K562 (cell line): ENCODE results near the gene TREH. TPM values are rescaled to one million over a fixed set of nuclear protein-coding genes. Genes with fewer than 3 reads are reported as not detected.

Experiments used
- BCOR ChIP-seq: fragments of 450-650 bp; IDR thresholded peaks from 2 replicates; pipeline ENCODE4 v1.6.1; 2016
- HDAC8 ChIP-seq: fragments of 450-650 bp; IDR thresholded peaks from 2 replicates; pipeline ENCODE4 v1.6.1; 2016; ENCODE audit warnings: mild to moderate bottlenecking, missing genetic modification characterization, moderate library complexity, missing compliant biosample characterization
- HNRNPH1 ChIP-seq: fragments of 200-400 bp; formaldehyde crosslinking; optimal IDR thresholded peaks from 2 replicates; pipeline ENCODE3; 2017; ENCODE audit warnings: low read depth, mild to moderate bottlenecking, low read length, moderate library complexity
- PHF8 ChIP-seq: fragments of 200-600 bp; sonication (generic); IDR thresholded peaks from 2 replicates; pipeline ENCODE4 v1.6.1; 2012; ENCODE audit warnings: mixed run types, mild to moderate bottlenecking, inconsistent platforms, low read length, moderate library complexity, borderline replicate concordance
- SAP30 ChIP-seq: fragments of 200-600 bp; sonication (generic); IDR thresholded peaks from 2 replicates; pipeline ENCODE4 v1.6.1; 2012; ENCODE audit warnings: borderline replicate concordance, low read depth, mild to moderate bottlenecking, moderate library complexity, low read length, control low read depth, inconsistent platforms; ENCODE audit not compliant: insufficient read depth, poor library complexity, severe bottlenecking
- SIN3A ChIP-seq, 2 experiments: fragments of 150-350 bp in 1 of 2; IDR thresholded peaks; 2 replicates each; pipeline ENCODE4 v1.6.1; 2011 to 2016; ENCODE audit warnings: borderline replicate concordance in 2 of 2, low read depth in 2 of 2, low read length in 2 of 2, mild to moderate bottlenecking in 2 of 2, moderate library complexity in 2 of 2; ENCODE audit not compliant: control insufficient read depth in 1 of 2
- ZBTB11 ChIP-seq, 3 experiments: fragments of 200-800 bp in 1 of 3; fragments of 250-450 bp in 1 of 3; fragments of 450-650 bp in 1 of 3; sonication (Bioruptor Pico) in 1 of 3; sonication (Bioruptor generic) in 1 of 3; formaldehyde crosslinking in 1 of 3; IDR thresholded peaks; 2 replicates each; pipeline versions ENCODE4 v1.6.1 to v1.8.0; 2016 to 2022; ENCODE audit warnings: mild to moderate bottlenecking in 2 of 3, missing genetic modification characterization in 2 of 3, missing compliant biosample characterization in 1 of 3, moderate library complexity in 1 of 3
- ZBTB33 ChIP-seq: sonication (generic); formaldehyde crosslinking; IDR thresholded peaks from 2 replicates; pipeline ENCODE4 v1.8.1; 2023; ENCODE audit warnings: mild to moderate bottlenecking, missing genetic modification reagents
- ZNF174 ChIP-seq: fragments of 250-450 bp; sonication (Bioruptor Pico); IDR thresholded peaks from 2 replicates; pipeline ENCODE4 v1.4.0; 2020; ENCODE audit warnings: mild to moderate bottlenecking
- ZNF23 ChIP-seq: fragments of 250-450 bp; sonication (Bioruptor Pico); IDR thresholded peaks from 2 replicates; pipeline ENCODE4 v1.4.0; 2020; ENCODE audit warnings: mild to moderate bottlenecking
- ZNF407 ChIP-seq: fragments of 450-650 bp; IDR thresholded peaks from 2 replicates; pipeline ENCODE4 v1.6.1; 2016; ENCODE audit warnings: low read depth
- polyA plus RNA-seq, 8 experiments: library from polyadenylated mRNA; depleted of rRNA in 4 of 8; stranded (reverse) in 5 of 8; unstranded in 3 of 8; fragments of >200 nt; fragmentation: Nextera tagmentation in 2 of 8; fragmentation: Illumina TruSeq in 1 of 8; extraction: Ambion mirVana in 2 of 8; extraction: Trizol in 1 of 8; gene quantifications; 2 replicates each; pipeline versions ENCODE4 v1.2.1 to v1.2.3, GENCODE V29; 2011 to 2014; ENCODE audit warnings: inconsistent platforms in 1 of 8, missing spikeins in 1 of 8
- total RNA-seq, 7 experiments: library from RNA; depleted of rRNA in 6 of 7; stranded (reverse); fragments of >200 nt in 6 of 7; fragmentation: Illumina TruSeq in 2 of 7; extraction: Trizol in 2 of 7; gene quantifications; 2 replicates each; pipeline versions ENCODE4 v1.2.1 to v1.2.3, GENCODE V29; 2011 to 2021; ENCODE audit warnings: low replicate concordance in 1 of 7

The TREH gene
- total and polyA plus RNA-seq, 9 of the 15 experiments (the other 6 are each of a cell fraction or from before 2014, with no cell fraction given), result 0.09 to 0.20 (median 0.11) TPM; not detected in 6

- TF ChIP-seq ZNF407 (peak; percentile 21; the same call in 1 of the 2 replicates), SIN3A (IDR thresholded peaks at IDR 0.05; ENCODE audit: borderline replicate concordance in 2 of 2, control insufficient read depth in 1 of 2, low read depth in 2 of 2, low read length in 2 of 2) (no peak; a peak in 1 of 4 replicates), ZBTB11 (CRISPR knock-in tag; IDR thresholded peaks at IDR 0.05) (peak in 1 of 3 experiments; percentile 57; a peak in 1 of 6 replicates), BCOR (peak; percentile 60), PHF8 (peak; percentile 46; the same call in 1 of the 2 replicates), HNRNPH1 (no peak), SAP30 (no peak), HDAC8 (tag) (0 out of 2 replicates have a peak, but pooled peaks have one; percentile 47), ZBTB33 (CRISPR knock-in tag) (peak; percentile 69; the same call in 1 of the 2 replicates), ZNF174 (CRISPR knock-in tag) (no peak), ZNF23 (CRISPR knock-in tag) (no peak)
Observed at GRCh38 chr11:118608360-118609227, 70.9 kb downstream of the TREH start (continued).
